Right lung (tissue), 5 donors: ENCODE data around the gene NELFB. TPM values are rescaled to one million over a fixed set of nuclear protein-coding genes. Genes with fewer than 3 reads are reported as not detected.
"Not testable (repeated sequence)": the region's sequence is repeated elsewhere in the genome, so short reads cannot be mapped to it uniquely, and the experiment has no call there.

Experiments
- DNase-seq, 2 donors: peaks; one replicate each; pipeline ENCODE4 v3.0.0-alpha.2; 2013
- polyA plus RNA-seq, 5 donors: library from polyadenylated mRNA; unstranded; fragments of 120-200 nt; gene quantifications; one replicate each; pipeline versions ENCODE4 v1.2.1 to v1.2.3, GENCODE V29; 2013; ENCODE audit warnings: inconsistent platforms in 1 of 5, low replicate concordance in 1 of 5; ENCODE audit not compliant: insufficient read length in 5 of 5, insufficient read depth in 1 of 5

NELFB gene
- polyA plus RNA-seq, 5 donors: 43.3 to 73.2 (median 55.3) TPM

GRCh38 chr9:137244486-137245449, 10.4 kb upstream of the NELFB start:
- no peak for DNase-seq

GRCh38 chr9:137245450-137246421, 9.4 kb upstream of the NELFB start:
- DNase-seq: no peak

- DNase-seq: no peak
These were observed 7.8 kb upstream of the NELFB start for GRCh38 chr9:137247135-137247915.

- no peak for DNase-seq
These were observed 7.3 kb upstream of the NELFB start for GRCh38 chr9:137247916-137248175.

GRCh38 chr9:137250329-137251193, 4.6 kb upstream of the NELFB start:
- no peak for DNase-seq

- DNase-seq: no peak
These were observed 4.0 kb upstream of the NELFB start, which contains the start of gene STPG3 for GRCh38 chr9:137251194-137251461. TSS of gene STPG3 (plus strand) at chr9:137251286. CDS start at chr9:137251287, 1 bp downstream.

- DNase-seq: no peak
These were observed 3.4 kb upstream of the NELFB start for GRCh38 chr9:137251490-137252268.

- no peak for DNase-seq
These were observed 2.3 kb upstream of the NELFB start for GRCh38 chr9:137252555-137253506.

- no peak for DNase-seq
These were observed 1.2 kb upstream of the NELFB start for GRCh38 chr9:137253717-137254623.

- no peak for DNase-seq
These were observed 454 bp downstream of the NELFB start for GRCh38 chr9:137255448-137256114.

GRCh38 chr9:137256362-137256761, 1.2 kb downstream of the NELFB start:
- no peak for DNase-seq

GRCh38 chr9:137256856-137257255, 1.7 kb downstream of the NELFB start:
- no peak for DNase-seq

GRCh38 chr9:137262173-137262908, 7.2 kb downstream of the NELFB start:
- DNase-seq: not testable (repeated sequence)

- no peak for DNase-seq
These were observed 7.8 kb downstream of the NELFB start for GRCh38 chr9:137262909-137263285.

GRCh38 chr9:137263506-137263905, 8.4 kb downstream of the NELFB start:
- no peak for DNase-seq

GRCh38 chr9:137264067-137264466, 8.9 kb downstream of the NELFB start:
- DNase-seq: no peak
